Amniotic epithelial cell (primary cell): Measurements from ENCODE around the gene ISYNA1.

Source experiments
- DNase-seq: peaks from one replicate; pipeline ENCODE4 v3.0.0-alpha.2; 2010; ENCODE audit warnings: low read depth

ISYNA1 gene

GRCh38 chr19:18431351-18432197 lies 6.4 kb downstream of the ISYNA1 start:
- no peak for DNase-seq

- DNase-seq, result no peak
These were observed 7.4 kb downstream of the ISYNA1 start for GRCh38 chr19:18430417-18431144.

- no peak for DNase-seq
These were observed 8.1 kb downstream of the ISYNA1 start for GRCh38 chr19:18429717-18430416.

GRCh38 chr19:18428787-18429674 lies 8.9 kb downstream of the ISYNA1 start:
- peak; percentile 75 for DNase-seq

- no peak for DNase-seq
These were observed 9.7 kb downstream of the ISYNA1 start for GRCh38 chr19:18428173-18428786.

GRCh38 chr19:18427743-18428113 lies 10.2 kb downstream of the ISYNA1 start:
- DNase-seq, result no peak

GRCh38 chr19:18427080-18427742 lies 10.7 kb downstream of the ISYNA1 start:
- no peak for DNase-seq

GRCh38 chr19:18426416-18426767 lies 11.5 kb downstream of the ISYNA1 start:
- DNase-seq, result no peak

GRCh38 chr19:18425515-18426415 lies 12.2 kb downstream of the ISYNA1 start:
- peak; percentile 41 for DNase-seq

- no peak for DNase-seq
These were observed 12.9 kb downstream of the ISYNA1 start for GRCh38 chr19:18424890-18425514.

GRCh38 chr19:18424122-18424889 lies 13.6 kb downstream of the ISYNA1 start:
- DNase-seq, result no peak

- no peak for DNase-seq
These were observed 14.5 kb downstream of the ISYNA1 start for GRCh38 chr19:18423258-18424020.

- DNase-seq, result no peak
These were observed 15.3 kb downstream of the ISYNA1 start for GRCh38 chr19:18422530-18423191.

- DNase-seq, result no peak
These were observed 16.5 kb downstream of the ISYNA1 start for GRCh38 chr19:18421371-18421959.

- DNase-seq, result no peak
These were observed 17.0 kb downstream of the ISYNA1 start for GRCh38 chr19:18420930-18421329.

GRCh38 chr19:18419699-18420460 lies 18.1 kb downstream of the ISYNA1 start:
- no peak for DNase-seq
